ENCODE results near the gene HEXIM1. TPM values are rescaled to one million over a fixed set of nuclear protein-coding genes. Genes with fewer than 3 reads are reported as not detected.

Gene HEXIM1
- total RNA-seq, 1 donor from 2014 or later = 10.2 TPM

DNA sequence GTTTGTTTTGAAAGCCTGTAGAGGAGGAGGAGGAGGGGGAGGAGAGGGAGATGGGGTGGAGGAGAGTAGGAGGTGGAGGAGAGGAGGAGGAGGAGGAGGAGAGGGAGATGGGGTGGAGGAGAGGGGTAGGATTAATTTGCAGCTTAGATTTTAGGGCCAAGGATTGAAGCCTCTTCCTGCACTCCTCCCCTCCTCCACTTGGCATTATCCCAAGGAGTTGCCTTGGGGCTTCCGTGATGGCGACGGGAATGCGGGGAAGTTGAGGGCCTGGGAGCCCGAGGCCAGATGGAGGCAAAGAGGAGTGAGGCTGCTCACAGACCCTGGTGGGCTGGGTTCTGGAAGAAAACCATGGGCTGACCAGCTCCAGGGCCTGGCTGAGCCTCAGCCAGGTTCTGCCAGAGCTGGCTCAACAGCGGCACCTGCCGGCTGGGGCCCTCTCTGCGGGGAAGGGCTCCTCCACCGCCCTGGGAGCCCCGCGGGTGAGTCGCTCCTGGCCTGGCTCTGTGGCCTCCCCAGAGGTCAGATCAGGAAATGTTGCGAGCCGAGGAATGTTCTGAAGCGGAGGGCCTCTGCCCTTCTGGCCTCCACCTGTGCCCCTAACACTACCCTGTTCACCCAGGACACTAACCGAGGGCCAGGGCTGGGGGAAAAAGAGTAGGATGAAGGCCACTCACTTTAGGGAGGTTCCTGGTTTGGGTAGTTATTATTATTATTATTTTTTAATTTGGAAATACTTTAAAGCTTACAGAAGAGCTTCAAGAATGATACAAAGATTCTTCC, 49.5 kb downstream of the HEXIM1 start:
- Mint-ChIP-seq H3K9me3 (no peaks in the 10 kb centered on the region), H3K4me3 (no peak overlapping the region), H3K36me3 (no peaks in the 10 kb centered on the region), H3K4me1 (peaks cover 15% of the 10 kb centered on the region), H3K27me3 (ENCODE audit: insufficient read depth, low read depth) (peaks cover 5% of the 10 kb centered on the region), H3K27ac (peak overlapping the region; percentile 74)
- H4K20me1 ChIP-seq (ENCODE audit: low read depth) = no peaks in the 10 kb centered on the region
- H3F3A ChIP-seq (ENCODE audit: low read depth) = peaks cover 15% of the 10 kb centered on the region
- TF ChIP-seq, protein P1, sequence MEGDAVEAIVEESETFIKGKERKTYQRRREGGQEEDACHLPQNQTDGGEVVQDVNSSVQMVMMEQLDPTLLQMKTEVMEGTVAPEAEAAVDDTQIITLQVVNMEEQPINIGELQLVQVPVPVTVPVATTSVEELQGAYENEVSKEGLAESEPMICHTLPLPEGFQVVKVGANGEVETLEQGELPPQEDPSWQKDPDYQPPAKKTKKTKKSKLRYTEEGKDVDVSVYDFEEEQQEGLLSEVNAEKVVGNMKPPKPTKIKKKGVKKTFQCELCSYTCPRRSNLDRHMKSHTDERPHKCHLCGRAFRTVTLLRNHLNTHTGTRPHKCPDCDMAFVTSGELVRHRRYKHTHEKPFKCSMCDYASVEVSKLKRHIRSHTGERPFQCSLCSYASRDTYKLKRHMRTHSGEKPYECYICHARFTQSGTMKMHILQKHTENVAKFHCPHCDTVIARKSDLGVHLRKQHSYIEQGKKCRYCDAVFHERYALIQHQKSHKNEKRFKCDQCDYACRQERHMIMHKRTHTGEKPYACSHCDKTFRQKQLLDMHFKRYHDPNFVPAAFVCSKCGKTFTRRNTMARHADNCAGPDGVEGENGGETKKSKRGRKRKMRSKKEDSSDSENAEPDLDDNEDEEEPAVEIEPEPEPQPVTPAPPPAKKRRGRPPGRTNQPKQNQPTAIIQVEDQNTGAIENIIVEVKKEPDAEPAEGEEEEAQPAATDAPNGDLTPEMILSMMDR (IDR thresholded peaks at IDR 0.05) = peak; percentile 96
- TF ChIP-seq EZH2 (IDR thresholded peaks at IDR 0.05) = no peak
- H3K36me3 ChIP-seq = no peaks in the 10 kb centered on the region
- H3K27ac ChIP-seq = no peak overlapping the region
- H3K4me2 ChIP-seq = peak overlapping the region; percentile 55
- H3K79me2 ChIP-seq (ENCODE audit: low read depth) = no peaks in the 10 kb centered on the region
- peak overlapping the region; percentile 70 for H2AFZ ChIP-seq (replicated peaks)
- no peak overlapping the region for H3K4me3 ChIP-seq
- peak; percentile 96 for DNase-seq (ENCODE audit: low spot score)
- peaks cover 12% of the 10 kb centered on the region for H3K4me1 ChIP-seq
- H3K9ac ChIP-seq = no peak overlapping the region
- no peaks in the 10 kb centered on the region for H3K9me3 ChIP-seq (ENCODE audit: low read depth)
- H3K27me3 ChIP-seq = no peaks in the 10 kb centered on the region

DNA sequence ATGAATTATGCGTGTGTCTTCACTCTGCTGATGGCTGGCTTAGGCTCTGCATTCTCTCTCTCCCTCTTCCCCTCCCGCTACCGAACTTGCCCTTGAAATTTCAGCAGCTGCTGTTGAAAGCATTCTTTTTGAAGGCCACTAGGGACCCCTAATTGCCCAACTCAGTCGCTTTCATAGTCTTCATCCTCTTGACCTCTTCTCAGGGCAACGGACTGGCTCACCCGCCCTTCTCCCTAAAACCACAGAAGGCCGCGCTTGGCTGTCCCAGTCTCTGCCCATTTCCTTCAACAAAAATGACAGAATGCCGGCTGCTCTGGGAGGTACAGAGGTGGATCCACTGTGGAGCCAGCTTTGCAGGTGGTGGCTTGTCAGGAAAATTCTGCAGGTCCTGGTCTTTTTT, 52.4 kb downstream of the HEXIM1 start:
- H3K4me1 Mint-ChIP-seq = peaks cover 15% of the 10 kb centered on the region
- no peak overlapping the region for H3K4me3 Mint-ChIP-seq
- DNase-seq (ENCODE audit: low spot score) = no peak
- Histone ChIP-seq H4K20me1 (ENCODE audit: low read depth) (no peaks in the 10 kb centered on the region), H3K27ac (no peak overlapping the region), H3K9me3 (ENCODE audit: low read depth) (no peaks in the 10 kb centered on the region), H3K9ac (no peak overlapping the region), H3K4me2 (no peak overlapping the region), H2AFZ (replicated peaks) (no peak overlapping the region), H3F3A (ENCODE audit: low read depth) (peaks cover 15% of the 10 kb centered on the region), H3K79me2 (ENCODE audit: low read depth) (no peaks in the 10 kb centered on the region), H3K4me3 (no peak overlapping the region), H3K4me1 (peaks cover 12% of the 10 kb centered on the region), H3K27me3 (no peaks in the 10 kb centered on the region), H3K36me3 (no peaks in the 10 kb centered on the region)
- no peaks in the 10 kb centered on the region for H3K36me3 Mint-ChIP-seq
- TF ChIP-seq EZH2phosphoT487 (IDR thresholded peaks at IDR 0.05) = no peak
- TF ChIP-seq, protein P1 (IDR thresholded peaks at IDR 0.05) = no peak
- TF ChIP-seq EZH2 (IDR thresholded peaks at IDR 0.05) = no peak
- H3K9me3 Mint-ChIP-seq = no peaks in the 10 kb centered on the region
- no peak overlapping the region for H3K27ac Mint-ChIP-seq
- peaks cover 6% of the 10 kb centered on the region for H3K27me3 Mint-ChIP-seq (ENCODE audit: insufficient read depth, low read depth)

DNA sequence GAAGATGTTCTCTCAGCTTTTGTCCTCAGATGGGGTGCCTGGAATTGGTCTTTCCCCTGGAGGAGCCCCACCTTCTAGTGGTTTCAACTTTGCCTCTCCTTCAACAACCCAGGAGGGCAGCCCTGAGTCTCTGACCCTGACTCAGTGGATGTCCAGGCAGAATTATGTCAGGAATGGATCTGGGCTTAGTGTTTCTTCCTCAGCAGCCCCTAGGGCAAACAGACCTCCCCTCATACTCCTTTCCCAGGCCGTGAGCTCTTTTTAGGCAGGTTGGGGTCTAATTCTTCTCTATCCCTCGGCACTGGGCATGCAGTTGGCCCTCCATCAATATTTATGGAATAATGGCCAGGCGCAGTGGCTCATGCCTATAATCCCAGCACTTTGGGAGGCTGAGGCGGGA, 53.2 kb downstream of the HEXIM1 start:
- Histone ChIP-seq H3K27ac (no peak overlapping the region), H3K36me3 (no peaks in the 10 kb centered on the region), H3K9ac (no peak overlapping the region), H3K9me3 (ENCODE audit: low read depth) (no peaks in the 10 kb centered on the region), H3K27me3 (no peaks in the 10 kb centered on the region), H3K79me2 (ENCODE audit: low read depth) (no peaks in the 10 kb centered on the region), H3K4me2 (no peak overlapping the region), H3K4me3 (no peak overlapping the region), H2AFZ (replicated peaks) (no peak overlapping the region), H4K20me1 (ENCODE audit: low read depth) (no peaks in the 10 kb centered on the region), H3F3A (ENCODE audit: low read depth) (peaks cover 13% of the 10 kb centered on the region), H3K4me1 (peaks cover 12% of the 10 kb centered on the region)
- Mint-ChIP-seq H3K27ac (no peak overlapping the region), H3K4me1 (peaks cover 15% of the 10 kb centered on the region), H3K36me3 (no peaks in the 10 kb centered on the region), H3K4me3 (no peak overlapping the region), H3K27me3 (ENCODE audit: insufficient read depth, low read depth) (peaks cover 4% of the 10 kb centered on the region), H3K9me3 (no peaks in the 10 kb centered on the region)
- TF ChIP-seq, protein P1 (IDR thresholded peaks at IDR 0.05) = no peak
- no peak for TF ChIP-seq EZH2 (IDR thresholded peaks at IDR 0.05)
- TF ChIP-seq EZH2phosphoT487 (IDR thresholded peaks at IDR 0.05) = no peak
- no peak for DNase-seq (ENCODE audit: low spot score)

Small RNA genes lying within 50 kb of the gene (microRNA-seq; reads per million reads assigned to microRNA genes)
- gene MIR6784 = not detected

Small RNA genes lying within 50 kb of the gene (small RNA-seq; reads per million reads assigned to genes)
- gene MIR6784 = not detected

Other genes with a start within 250 kb of the HEXIM1 start
- 114 and 185 TPM in 2 replicates for gene EFTUD2, start 249.0 kb upstream of the HEXIM1 start, total RNA-seq (ENCODE audit: low replicate concordance)
- 0.45 and 0.46 TPM in 2 replicates for gene GFAP, start 233.0 kb upstream of the HEXIM1 start, total RNA-seq (ENCODE audit: low replicate concordance)
- gene KIF18B, start 200.7 kb upstream of the HEXIM1 start, total RNA-seq (ENCODE audit: low replicate concordance) = 15.1 and 46.0 TPM in 2 replicates
- gene C1QL1, start 180.2 kb upstream of the HEXIM1 start, total RNA-seq (ENCODE audit: low replicate concordance) = 4.7 TPM in 1 of 2 replicates, not detected in the other
- 31.4 and 91.5 TPM in 2 replicates for gene DCAKD, start 96.8 kb upstream of the HEXIM1 start, total RNA-seq (ENCODE audit: low replicate concordance)
- gene NMT1, start 87.2 kb upstream of the HEXIM1 start, total RNA-seq (ENCODE audit: low replicate concordance) = 95.0 and 101 TPM in 2 replicates
- gene PLCD3, start 16.0 kb upstream of the HEXIM1 start, total RNA-seq (ENCODE audit: low replicate concordance) = 16.0 and 31.4 TPM in 2 replicates
- gene ACBD4, start 12.8 kb upstream of the HEXIM1 start, total RNA-seq (ENCODE audit: low replicate concordance) = 6.8 and 17.3 TPM in 2 replicates
- 4.6 and 9.1 TPM in 2 replicates for gene HEXIM2, start 13.4 kb downstream of the HEXIM1 start, total RNA-seq (ENCODE audit: low replicate concordance)
- gene FMNL1, start 73.4 kb downstream of the HEXIM1 start, total RNA-seq (ENCODE audit: low replicate concordance) = 2.0 and 2.4 TPM in 2 replicates
- gene SPATA32, start 113.6 kb downstream of the HEXIM1 start, total RNA-seq (ENCODE audit: low replicate concordance) = not detected in 2 replicates
- gene MAP3K14, start 168.5 kb downstream of the HEXIM1 start, total RNA-seq (ENCODE audit: low replicate concordance) = 0.34 and 2.7 TPM in 2 replicates